Mesendoderm (in vitro differentiated cells): ENCODE measurements around the gene TEX101.
"Not testable (repeated sequence)": the region's sequence is repeated elsewhere in the genome, so short reads cannot be mapped to it uniquely, and the experiment has no call there.

Experiments
- DNase-seq: peaks from one replicate; pipeline ENCODE4 v3.0.0; 2013
- H2AK5ac ChIP-seq: 2 replicates; pipeline ENCODE4 v1.6.1; 2013; ENCODE audit warnings: low read length, inconsistent platforms
- H2BK120ac ChIP-seq: 2 replicates; pipeline ENCODE4 v1.6.1; 2013; ENCODE audit warnings: low read depth, mild to moderate bottlenecking, low read length, moderate library complexity, mixed read lengths
- H2BK15ac ChIP-seq: replicated peaks from 2 replicates; pipeline ENCODE4 v1.6.1; 2013; ENCODE audit warnings: low read depth, mild to moderate bottlenecking, moderate library complexity
- H2BK5ac ChIP-seq: 2 replicates; pipeline ENCODE4 v1.6.1; 2013; ENCODE audit warnings: low read length, inconsistent platforms
- H3K18ac ChIP-seq: 2 replicates; pipeline ENCODE4 v1.6.1; 2013; ENCODE audit warnings: mild to moderate bottlenecking, low read length, mixed read lengths
- H3K23ac ChIP-seq: one replicate; pipeline ENCODE4 v1.6.1; 2013; ENCODE audit warnings: low read length
- H3K27ac ChIP-seq: 2 replicates; pipeline ENCODE4 v1.5.1; 2013; ENCODE audit warnings: low read depth, mild to moderate bottlenecking, inconsistent platforms, low read length, moderate library complexity
- H3K27me3 ChIP-seq: 2 replicates; pipeline ENCODE4 v1.6.1; 2013; ENCODE audit warnings: low read length, control low read depth, mild to moderate bottlenecking, inconsistent platforms; ENCODE audit not compliant: insufficient read depth, poor library complexity
- H3K36me3 ChIP-seq: 2 replicates; pipeline ENCODE4 v1.6.1; 2013; ENCODE audit warnings: low read length, inconsistent platforms; ENCODE audit not compliant: control insufficient read depth, insufficient read depth
- H3K4ac ChIP-seq: one replicate; pipeline ENCODE4 v1.6.1; 2013; ENCODE audit warnings: low read depth, mild to moderate bottlenecking, low read length, moderate library complexity
- H3K4me1 ChIP-seq: 2 replicates; pipeline ENCODE4 v1.6.1; 2013; ENCODE audit warnings: low read depth, low read length, inconsistent platforms; ENCODE audit not compliant: control insufficient read depth
- H3K4me2 ChIP-seq: 2 replicates; pipeline ENCODE4 v1.6.1; 2013; ENCODE audit warnings: low read length
- H3K4me3 ChIP-seq: 2 replicates; pipeline ENCODE4 v1.5.1; 2013; ENCODE audit warnings: mild to moderate bottlenecking, low read length
- H3K56ac ChIP-seq: one replicate; pipeline ENCODE4 v1.6.1; 2013; ENCODE audit warnings: low read length
- H3K79me1 ChIP-seq: 2 replicates; pipeline ENCODE4 v1.6.1; 2013; ENCODE audit warnings: low read length, inconsistent platforms
- H3K79me2 ChIP-seq: 2 replicates; pipeline ENCODE4 v1.6.1; 2013; ENCODE audit warnings: mild to moderate bottlenecking, low read length; ENCODE audit not compliant: control insufficient read depth, insufficient read depth
- H3K9ac ChIP-seq: 2 replicates; pipeline ENCODE4 v1.6.1; 2013; ENCODE audit warnings: low read length, inconsistent platforms
- H4K5ac ChIP-seq: one replicate; pipeline ENCODE4 v1.6.1; 2013; ENCODE audit warnings: low read length
- H4K8ac ChIP-seq: one replicate; pipeline ENCODE4 v1.6.1; 2013; ENCODE audit warnings: low read depth, mild to moderate bottlenecking, control low read depth, low read length, moderate library complexity
- WGBS: extraction: QIAGEN DNeasy Blood & Tissue Kit; methylation state at CpG from one replicate; pipeline ENCODE4 v1.1.7; 2013; ENCODE audit warnings: low lambda C conversion rate, missing lambda C conversion rate; ENCODE audit not compliant: insufficient coverage; ENCODE audit errors: extremely low coverage; 5-methylcytosine and 5-hydroxymethylcytosine counted together

TEX101 gene

DNA sequence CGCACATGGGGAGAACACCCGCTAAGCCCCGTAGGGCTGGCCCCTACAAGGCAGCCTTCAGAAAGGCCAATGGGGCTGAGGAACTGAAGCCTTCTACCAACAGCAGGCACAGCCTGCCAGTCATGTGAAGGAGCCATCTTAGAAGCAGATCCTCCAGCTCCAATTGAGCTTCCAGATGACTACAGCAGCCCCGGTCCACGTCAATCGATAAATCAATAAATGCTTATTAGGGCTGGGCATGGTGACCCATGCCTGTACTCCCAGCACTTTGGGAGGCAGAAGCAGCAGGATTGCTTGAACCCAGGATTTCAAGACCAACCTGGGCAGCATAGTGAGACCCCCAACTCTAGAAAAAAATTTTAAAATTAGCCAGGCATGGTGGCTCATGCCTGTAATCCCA is 23.0 kb downstream of the TEX101 start:
- no peak overlapping the region for H3K4ac ChIP-seq
- no peak overlapping the region for H2BK5ac ChIP-seq
- H3K79me1 ChIP-seq = no peaks in the 10 kb centered on the region
- H3K9ac ChIP-seq = no peak overlapping the region
- no peak for DNase-seq
- H3K4me2 ChIP-seq = no peak overlapping the region
- WGBS = no CpG with 5 or more reads among the region's 6 CpGs
- no peak overlapping the region for H3K23ac ChIP-seq
- no peaks in the 10 kb centered on the region for H3K4me1 ChIP-seq
- H3K56ac ChIP-seq = no peak overlapping the region
- no peak overlapping the region for H3K4me3 ChIP-seq
- no peaks in the 10 kb centered on the region for H3K79me2 ChIP-seq
- H4K5ac ChIP-seq = no peak overlapping the region
- no peak overlapping the region for H2BK15ac ChIP-seq
- H2AK5ac ChIP-seq = no peak overlapping the region
- no peak overlapping the region for H2BK120ac ChIP-seq
- H4K8ac ChIP-seq = no peak overlapping the region
- H3K27me3 ChIP-seq = no peaks in the 10 kb centered on the region
- no peak overlapping the region for H3K27ac ChIP-seq
- H3K36me3 ChIP-seq = no peaks in the 10 kb centered on the region
- H3K18ac ChIP-seq = no peak overlapping the region

- Histone ChIP-seq H3K23ac (no peak overlapping the region), H4K5ac (no peak overlapping the region), H2BK5ac (no peak overlapping the region), H3K4me2 (no peak overlapping the region), H3K18ac (no peak overlapping the region), H3K4ac (no peak overlapping the region), H4K8ac (no peak overlapping the region), H3K79me1 (no peaks in the 10 kb centered on the region), H2AK5ac (no peak overlapping the region), H2BK15ac (no peak overlapping the region), H2BK120ac (no peak overlapping the region), H3K79me2 (no peaks in the 10 kb centered on the region), H3K56ac (no peak overlapping the region), H3K4me3 (no peak overlapping the region), H3K36me3 (no peaks in the 10 kb centered on the region), H3K4me1 (no peaks in the 10 kb centered on the region), H3K27ac (no peak overlapping the region), H3K27me3 (no peaks in the 10 kb centered on the region), H3K9ac (no peak overlapping the region)
- no peak for DNase-seq
- WGBS = no CpG with 5 or more reads among the region's 9 CpGs
These were observed 23.8 kb downstream of the TEX101 start for GRCh38 chr19:43438291-43439031.

- H3K18ac ChIP-seq = no peak overlapping the region
- no peaks in the 10 kb centered on the region for H3K79me1 ChIP-seq
- no peak overlapping the region for H2AK5ac ChIP-seq
- H3K27me3 ChIP-seq = no peaks in the 10 kb centered on the region
- no CpG with 5 or more reads among the region's 14 CpGs for WGBS
- no peak overlapping the region for H3K27ac ChIP-seq
- no peak overlapping the region for H2BK5ac ChIP-seq
- H4K8ac ChIP-seq = no peak overlapping the region
- H3K56ac ChIP-seq = no peak overlapping the region
- H3K79me2 ChIP-seq = no peaks in the 10 kb centered on the region
- no peaks in the 10 kb centered on the region for H3K4me1 ChIP-seq
- no peak overlapping the region for H3K4me2 ChIP-seq
- H3K23ac ChIP-seq = no peak overlapping the region
- H2BK120ac ChIP-seq = no peak overlapping the region
- H3K4ac ChIP-seq = no peak overlapping the region
- H3K9ac ChIP-seq = no peak overlapping the region
- H2BK15ac ChIP-seq = no peak overlapping the region
- no peaks in the 10 kb centered on the region for H3K36me3 ChIP-seq
- H4K5ac ChIP-seq = no peak overlapping the region
- no peak for DNase-seq
- no peak overlapping the region for H3K4me3 ChIP-seq
These were observed 24.5 kb downstream of the TEX101 start for GRCh38 chr19:43439032-43439708.

- Histone ChIP-seq H3K79me2 (no peaks in the 10 kb centered on the region), H3K23ac (no peak overlapping the region), H3K79me1 (no peaks in the 10 kb centered on the region), H2BK5ac (no peak overlapping the region), H3K4me3 (no peak overlapping the region), H3K27me3 (no peaks in the 10 kb centered on the region), H2BK120ac (no peak overlapping the region), H4K5ac (no peak overlapping the region), H3K4ac (no peak overlapping the region), H3K27ac (no peak overlapping the region), H3K56ac (no peak overlapping the region), H3K9ac (no peak overlapping the region), H3K18ac (no peak overlapping the region), H4K8ac (no peak overlapping the region), H2BK15ac (no peak overlapping the region), H3K4me1 (no peaks in the 10 kb centered on the region), H3K36me3 (no peaks in the 10 kb centered on the region), H2AK5ac (no peak overlapping the region), H3K4me2 (no peak overlapping the region)
- DNase-seq = no peak
These were observed 25.0 kb downstream of the TEX101 start for GRCh38 chr19:43439709-43440063.

DNA sequence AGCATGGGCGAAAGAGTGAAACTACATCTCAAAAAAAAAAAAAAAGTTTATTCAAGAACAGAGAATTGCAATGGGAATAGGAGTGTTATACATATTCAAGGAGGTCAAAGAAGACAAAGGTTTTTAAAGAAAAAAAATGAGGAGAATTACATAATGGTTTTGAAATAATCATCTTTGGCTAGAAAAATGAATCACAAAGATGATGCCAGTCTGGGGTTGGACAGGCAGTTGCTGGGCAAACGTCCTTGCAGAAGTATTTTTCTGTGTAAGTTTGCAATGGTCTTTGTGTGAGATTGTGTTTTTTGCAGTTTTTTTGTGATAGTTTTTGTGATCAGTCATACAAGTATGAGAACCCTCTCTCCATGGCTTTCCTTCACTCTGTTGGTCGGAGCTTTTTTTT is 27.0 kb downstream of the TEX101 start:
- Histone ChIP-seq H2BK120ac (no peak overlapping the region), H3K56ac (no peak overlapping the region), H3K9ac (no peak overlapping the region), H3K18ac (no peak overlapping the region), H3K79me2 (no peaks in the 10 kb centered on the region), H4K5ac (no peak overlapping the region), H2BK15ac (no peak overlapping the region), H3K27me3 (no peaks in the 10 kb centered on the region), H3K36me3 (no peaks in the 10 kb centered on the region), H3K79me1 (no peaks in the 10 kb centered on the region), H3K27ac (no peak overlapping the region), H3K4me1 (no peaks in the 10 kb centered on the region), H2AK5ac (no peak overlapping the region), H3K23ac (no peak overlapping the region), H4K8ac (no peak overlapping the region), H3K4ac (no peak overlapping the region), H3K4me2 (no peak overlapping the region), H3K4me3 (no peak overlapping the region), H2BK5ac (no peak overlapping the region)
- no peak for DNase-seq
- no CpG with 5 or more reads among the region's 3 CpGs for WGBS

- H3K79me1 ChIP-seq, H3K9ac ChIP-seq, H3K4me3 ChIP-seq, H2BK15ac ChIP-seq, H2AK5ac ChIP-seq, H3K36me3 ChIP-seq, DNase-seq, H3K4me2 ChIP-seq, H4K8ac ChIP-seq, H3K79me2 ChIP-seq, H3K4ac ChIP-seq, H3K18ac ChIP-seq, H2BK120ac ChIP-seq, H3K27me3 ChIP-seq, H2BK5ac ChIP-seq, H3K56ac ChIP-seq, H3K27ac ChIP-seq, H3K23ac ChIP-seq, H3K4me1 ChIP-seq, H4K5ac ChIP-seq: not testable (repeated sequence)
- no CpG with 5 or more reads among the region's 9 CpGs for WGBS
These were observed 29.4 kb downstream of the TEX101 start for GRCh38 chr19:43444091-43444490.
